ENCODE data around the gene DCDC2C.
"Not testable (repeated sequence)": the region's sequence is repeated elsewhere in the genome, so short reads cannot be mapped to it uniquely, and the experiment has no call there.

Gene DCDC2C

GRCh38 chr2:3703236-3703756 is at the start of gene DCDC2C:
DCDC2C (plus strand) TSS chr2:3703575; CDS start chr2:3703752, 177 bp downstream.
- DNase-seq = no peak

GRCh38 chr2:3654011-3654410 is 49.4 kb upstream of the DCDC2C start:
- no peak for DNase-seq

GRCh38 chr2:3654531-3655225 is 48.7 kb upstream of the DCDC2C start:
- DNase-seq = no peak

- DNase-seq = no peak
Measured at GRCh38 chr2:3655871-3656761, 47.3 kb upstream of the DCDC2C start.

- DNase-seq = no peak
Measured at GRCh38 chr2:3656762-3657721, 46.3 kb upstream of the DCDC2C start.

GRCh38 chr2:3657881-3658280 is 45.5 kb upstream of the DCDC2C start, which contains the start of gene ALLC:
ALLC (plus strand) TSS chr2:3658200; CDS start chr2:3671158, 12,958 bp downstream.
- no peak for DNase-seq

GRCh38 chr2:3659447-3660432 is 43.6 kb upstream of the DCDC2C start:
- DNase-seq = no peak

- not testable (repeated sequence) for DNase-seq
Measured at GRCh38 chr2:3660640-3661039, 42.7 kb upstream of the DCDC2C start.

- no peak for DNase-seq
Measured at GRCh38 chr2:3661149-3661660, 42.2 kb upstream of the DCDC2C start.

GRCh38 chr2:3662239-3662638 is 41.1 kb upstream of the DCDC2C start:
- no peak for DNase-seq

GRCh38 chr2:3664118-3664517 is 39.3 kb upstream of the DCDC2C start:
- DNase-seq = no peak

GRCh38 chr2:3664925-3665324 is 38.5 kb upstream of the DCDC2C start:
- no peak for DNase-seq

- DNase-seq = no peak
Measured at GRCh38 chr2:3665886-3666612, 37.3 kb upstream of the DCDC2C start.

GRCh38 chr2:3666613-3666975 is 36.8 kb upstream of the DCDC2C start:
- no peak for DNase-seq

- no peak for DNase-seq
Measured at GRCh38 chr2:3667151-3667631, 36.2 kb upstream of the DCDC2C start.

- no peak for DNase-seq
Measured at GRCh38 chr2:3669656-3670055, 33.7 kb upstream of the DCDC2C start.

- DNase-seq = no peak
Measured at GRCh38 chr2:3670376-3670775, 33.0 kb upstream of the DCDC2C start.

GRCh38 chr2:3670941-3671340 is 32.4 kb upstream of the DCDC2C start:
- DNase-seq = no peak

- no peak for DNase-seq
Measured at GRCh38 chr2:3672861-3673678, 30.3 kb upstream of the DCDC2C start.
